ENCODE data around the gene TERT.

Gene TERT

GRCh38 chr5:1261643-1262042, 33.2 kb downstream of the TERT start:
- TF ChIP-seq TSHZ2 (CRISPR knock-in tag; IDR thresholded peaks at IDR 0.05) (no peak), SNAI2 (CRISPR knock-in tag; IDR thresholded peaks at IDR 0.05) (no peak), ESRRG (CRISPR knock-in tag; IDR thresholded peaks at IDR 0.05) (no peak), CSDC2 (CRISPR knock-in tag; IDR thresholded peaks at IDR 0.05) (no peak), GLIS3 (CRISPR knock-in tag; IDR thresholded peaks at IDR 0.05) (no peak), ZNF565 (CRISPR knock-in tag; conservative IDR thresholded peaks at IDR 0.05; ENCODE audit: low read depth) (no peak), CSRNP3 (CRISPR knock-in tag; IDR thresholded peaks at IDR 0.05) (no peak), TOX (CRISPR knock-in tag; IDR thresholded peaks at IDR 0.05; ENCODE audit: borderline replicate concordance) (no peak), ZFP3 (CRISPR knock-in tag; IDR thresholded peaks at IDR 0.05) (no peak), ISL1 (CRISPR knock-in tag; IDR thresholded peaks at IDR 0.05) (no peak), ZNF8 (CRISPR knock-in tag; IDR thresholded peaks at IDR 0.05) (no peak), TCF4 (CRISPR knock-in tag; IDR thresholded peaks at IDR 0.05; ENCODE audit: borderline replicate concordance) (no peak), OSR1 (CRISPR knock-in tag; IDR thresholded peaks at IDR 0.05) (no peak), POU6F1 (CRISPR knock-in tag; IDR thresholded peaks at IDR 0.05; ENCODE audit: borderline replicate concordance, low read depth) (no peak), ARNTL (CRISPR knock-in tag; IDR thresholded peaks at IDR 0.05; ENCODE audit: borderline replicate concordance, low read depth) (no peak)
- no peak for ATAC-seq

- no peak for TF ChIP-seq GLIS3 (CRISPR knock-in tag; IDR thresholded peaks at IDR 0.05)
- no peak for TF ChIP-seq ZFP30 (CRISPR knock-in tag; IDR thresholded peaks at IDR 0.05)
- no peak for TF ChIP-seq POU6F1 (CRISPR knock-in tag; IDR thresholded peaks at IDR 0.05; ENCODE audit: borderline replicate concordance, low read depth)
- no peak for TF ChIP-seq TCF4 (CRISPR knock-in tag; IDR thresholded peaks at IDR 0.05; ENCODE audit: borderline replicate concordance)
- TF ChIP-seq ZNF565 (CRISPR knock-in tag; conservative IDR thresholded peaks at IDR 0.05; ENCODE audit: low read depth) = no peak
- TF ChIP-seq ZNF8 (CRISPR knock-in tag; IDR thresholded peaks at IDR 0.05) = no peak
- TF ChIP-seq PPARA (CRISPR knock-in tag; IDR thresholded peaks at IDR 0.05; ENCODE audit: borderline replicate concordance) = no peak
- no peak for TF ChIP-seq CSDC2 (CRISPR knock-in tag; IDR thresholded peaks at IDR 0.05)
- no peak for TF ChIP-seq PATZ1 (CRISPR knock-in tag; IDR thresholded peaks at IDR 0.05; ENCODE audit: borderline replicate concordance)
- TF ChIP-seq TSHZ2 (CRISPR knock-in tag; IDR thresholded peaks at IDR 0.05) = no peak
- no peak for TF ChIP-seq TOX (CRISPR knock-in tag; IDR thresholded peaks at IDR 0.05; ENCODE audit: borderline replicate concordance)
- TF ChIP-seq ISL1 (CRISPR knock-in tag; IDR thresholded peaks at IDR 0.05) = no peak
- TF ChIP-seq CREB5 (CRISPR knock-in tag; IDR thresholded peaks at IDR 0.05; ENCODE audit: low read depth) = no peak
- no peak for TF ChIP-seq ZFP3 (CRISPR knock-in tag; IDR thresholded peaks at IDR 0.05)
- TF ChIP-seq ARNTL (CRISPR knock-in tag; IDR thresholded peaks at IDR 0.05; ENCODE audit: borderline replicate concordance, low read depth) = no peak
- TF ChIP-seq RARB (CRISPR knock-in tag; IDR thresholded peaks at IDR 0.05) = no peak
- TF ChIP-seq ZC3H10 (CRISPR knock-in tag; IDR thresholded peaks at IDR 0.05) = no peak
- TF ChIP-seq CSRNP3 (CRISPR knock-in tag; IDR thresholded peaks at IDR 0.05) = no peak
- TF ChIP-seq BACH2 (CRISPR knock-in tag; IDR thresholded peaks at IDR 0.05; ENCODE audit: borderline replicate concordance) = no peak
- no peak for TF ChIP-seq ZNF70 (CRISPR knock-in tag; IDR thresholded peaks at IDR 0.05)
- ATAC-seq = no peak
Measured at GRCh38 chr5:1259806-1260480, 34.9 kb downstream of the TERT start.

All from SK-N-SH treated with all-trans-retinoic acid at 6 μM for 48 hours (cell line).